GM12878 (cell line): ENCODE results near the gene TSTD2. TPM values are rescaled to one million over a fixed set of nuclear protein-coding genes. Genes with fewer than 3 reads are reported as not detected.

Experiments used
- ATAC-seq: fragments of 200-7000 bp; cut with Tn5 transposase; 3 replicates; pipeline ENCODE4 v1.9.1; 2020; ENCODE audit warnings: mild to moderate bottlenecking, moderate library complexity
- BruUV-seq: library from RNA; stranded (reverse); fragments of 400-500 nt; replicated peaks from 2 replicates; lab custom pipeline; 2021; lab: Mats Ljungman, UMichigan
- CTCF ChIA-PET: fragments of 300-600 bp; sonication (Branson Sonifier 250); formaldehyde crosslinking; extraction: SDS; loops from one replicate; lab custom pipeline; 2021; ENCODE audit warnings: inconsistent platforms; lab: Yijun Ruan, JAX
- POLR2A ChIA-PET: fragments of 350-600 bp; formaldehyde crosslinking; extraction: SDS; loops from one replicate; lab custom pipeline; 2021; ENCODE audit warnings: inconsistent platforms; lab: Charles Lee
- RAD21 ChIA-PET: fragments of 300-600 bp; sonication (Branson Sonifier 250); formaldehyde crosslinking; loops from one replicate; lab custom pipeline; 2023; ENCODE audit warnings: antibody characterized with exemption; ENCODE audit not compliant: unreplicated experiment; lab: Charles Lee
- SMC1A ChIA-PET: fragments of 300-600 bp; sonication (Branson Sonifier 250); formaldehyde crosslinking; loops from one replicate; lab custom pipeline; 2023; ENCODE audit not compliant: unreplicated experiment, uncharacterized antibody; lab: Charles Lee
- DNase-seq: peaks from one replicate; pipeline ENCODE4 v3.0.0-alpha.2; 2011; ENCODE audit warnings: low read depth, low spot score
- FAIRE-seq: peaks from 3 replicates; lab custom pipeline; 2011; peaks lifted over from hg19 to GRCh38; lab: Jason Lieb, UNC
- H2AFZ ChIP-seq: 2 replicates; pipeline ENCODE4 v1.6.0; 2011; ENCODE audit warnings: low read depth, low read length, control low read depth; ENCODE audit not compliant: control insufficient read depth
- H3K27ac ChIP-seq: 2 replicates; pipeline ENCODE4 v1.5.1; 2011; ENCODE audit warnings: control low read depth; ENCODE audit not compliant: control insufficient read depth, insufficient read depth
- H3K27me3 ChIP-seq, 2 experiments: replicated peaks in 1 of 2; 2 replicates each; pipeline versions ENCODE4 v1.6.0 to v1.6.1; 2011; ENCODE audit warnings: low read length in 1 of 2; ENCODE audit not compliant: control insufficient read depth in 2 of 2, insufficient read depth in 2 of 2
- H3K36me3 ChIP-seq, 2 experiments: 2 replicates each; pipeline ENCODE4 v1.5.1; 2011; ENCODE audit warnings: low read length in 1 of 2; ENCODE audit not compliant: control insufficient read depth in 2 of 2, insufficient read depth in 2 of 2
- H3K4me1 ChIP-seq: 2 replicates; pipeline ENCODE4 v1.6.1; 2011; ENCODE audit warnings: mild to moderate bottlenecking, low read length, moderate library complexity, mixed read lengths; ENCODE audit not compliant: control insufficient read depth, insufficient read depth
- H3K4me2 ChIP-seq: 2 replicates; pipeline ENCODE4 v1.6.0; 2011; ENCODE audit warnings: control low read depth; ENCODE audit not compliant: control insufficient read depth, insufficient read depth
- H3K4me3 ChIP-seq: fragments of 200-600 bp; sonication (generic); 2 replicates; pipeline ENCODE4 v1.5.1; 2016
- H3K79me2 ChIP-seq: 2 replicates; pipeline ENCODE4 v1.6.0; 2011; ENCODE audit warnings: low read length; ENCODE audit not compliant: control insufficient read depth, insufficient read depth
- H3K9ac ChIP-seq: 2 replicates; pipeline ENCODE4 v1.8.0; 2011; ENCODE audit warnings: low read length, control low read depth, mixed read lengths; ENCODE audit not compliant: control insufficient read depth, insufficient read depth
- H3K9me3 ChIP-seq: replicated peaks from 3 replicates; pipeline ENCODE4 v1.5.1; 2011; ENCODE audit warnings: mild to moderate bottlenecking, low read length; ENCODE audit not compliant: control insufficient read depth, insufficient read depth
- H4K20me1 ChIP-seq: 2 replicates; pipeline ENCODE4 v1.6.0; 2011; ENCODE audit not compliant: control insufficient read depth, insufficient read depth
- BCL11A ChIP-seq: IDR thresholded peaks from 2 replicates; pipeline ENCODE4 v1.6.1; 2011; ENCODE audit warnings: low read depth, low read length
- JUNB ChIP-seq: IDR thresholded peaks from 2 replicates; pipeline ENCODE4 v1.6.1; 2016; ENCODE audit warnings: antibody characterized with exemption, mild to moderate bottlenecking
- KDM1A ChIP-seq: fragments of 200-600 bp; sonication (generic); IDR thresholded peaks from 2 replicates; pipeline ENCODE4 v1.6.1; 2016; ENCODE audit warnings: borderline replicate concordance
- MAX ChIP-seq: IDR thresholded peaks from 2 replicates; pipeline ENCODE4 v1.6.1; 2012; ENCODE audit warnings: low read depth, low read length, improper control_type of control experiment
- MEF2A ChIP-seq: IDR thresholded peaks from 2 replicates; pipeline ENCODE4 v1.6.1; 2011; ENCODE audit warnings: low read depth, mild to moderate bottlenecking, low read length, moderate library complexity; ENCODE audit not compliant: insufficient read depth
- POLR2A ChIP-seq: IDR thresholded peaks from 2 replicates; pipeline ENCODE4 v1.6.1; 2011; ENCODE audit warnings: low read depth, mild to moderate bottlenecking, low read length
- POU2F2 ChIP-seq: IDR thresholded peaks from 3 replicates; pipeline ENCODE4 v1.6.1; 2011; ENCODE audit warnings: low read depth, mild to moderate bottlenecking, low read length, borderline replicate concordance
- RUNX3 ChIP-seq: IDR thresholded peaks from 2 replicates; pipeline ENCODE4 v1.6.1; 2012; ENCODE audit warnings: low read length, inconsistent platforms
- SRF ChIP-seq, 2 experiments: IDR thresholded peaks; 2 replicates each; pipeline ENCODE4 v1.6.1; 2011; ENCODE audit warnings: low read depth in 2 of 2, low read length in 2 of 2, mild to moderate bottlenecking in 1 of 2, moderate library complexity in 1 of 2
- USF1 ChIP-seq: IDR thresholded peaks from 2 replicates; pipeline ENCODE4 v1.6.1; 2011; ENCODE audit warnings: borderline replicate concordance, low read depth, mild to moderate bottlenecking, moderate library complexity, mixed read lengths, low read length; ENCODE audit not compliant: insufficient read depth; ENCODE audit errors: extremely low read length
- ZNF687 ChIP-seq: fragments of 450-650 bp; IDR thresholded peaks from 2 replicates; pipeline ENCODE4 v1.6.1; 2017; ENCODE audit warnings: mild to moderate bottlenecking, moderate library complexity
- WGBS: methylation state at CpG from one replicate; pipeline ENCODE4 v1.1.6; 2016; ENCODE audit warnings: low lambda C conversion rate; ENCODE audit not compliant: insufficient replicate concordance, insufficient coverage; ENCODE audit errors: missing lambda C conversion rate; 5-methylcytosine and 5-hydroxymethylcytosine counted together
- in situ Hi-C: fragments of 300-500 bp; cut with MboI; formaldehyde crosslinking; loops from 9 replicates; pipeline ENCODE4 v1.14.3; 2018; ENCODE audit warnings: mixed read lengths
- intact Hi-C: fragments of 100-400 bp; cut with micrococcal nuclease; formaldehyde crosslinking; loops from one replicate; pipeline ENCODE4 v1.14.2; 2022; ENCODE audit not compliant: unreplicated experiment
- polyA plus RNA-seq, 11 experiments: library from polyadenylated mRNA; depleted of rRNA in 4 of 11; unstranded in 6 of 11; stranded (reverse) in 5 of 11; fragments of >200 nt; fragmentation: Nextera tagmentation in 4 of 11; fragmentation: Illumina TruSeq in 1 of 11; extraction: Ambion mirVana in 4 of 11; extraction: Trizol in 1 of 11; gene quantifications; 1 replicate in 1 of 11; 2 replicates in 10 of 11; pipeline versions ENCODE4 v1.2.1 to v1.2.3, GENCODE V29; 2011 to 2016; ENCODE audit warnings: inconsistent platforms in 2 of 11, missing spikeins in 2 of 11, low read depth in 1 of 11
- total RNA-seq, 4 experiments: library from RNA; depleted of rRNA in 3 of 4; stranded (reverse); fragments of >200 nt in 3 of 4; fragmentation: Illumina TruSeq in 1 of 4; extraction: Trizol in 1 of 4; gene quantifications; 2 replicates each; pipeline versions ENCODE4 v1.2.1 to v1.2.3, GENCODE V29; 2013 to 2021
- TF ChIP-seq, protein P1 (sequence below): fragments of 450-650 bp; formaldehyde crosslinking; IDR thresholded peaks from 2 replicates; pipeline ENCODE4 v1.4.0; 2020; ENCODE audit warnings: mild to moderate bottlenecking, moderate library complexity
- TF ChIP-seq, protein P2 (sequence below): fragments of 450-650 bp; IDR thresholded peaks from 2 replicates; pipeline ENCODE4 v1.6.1; 2017; ENCODE audit warnings: borderline replicate concordance

TSTD2 gene
- total and polyA plus RNA-seq, 10 of the 15 experiments (the other 5 are each of a cell fraction or from before 2014, with no cell fraction given) = 5.0 to 30.6 (median 14.1) TPM

DNA sequence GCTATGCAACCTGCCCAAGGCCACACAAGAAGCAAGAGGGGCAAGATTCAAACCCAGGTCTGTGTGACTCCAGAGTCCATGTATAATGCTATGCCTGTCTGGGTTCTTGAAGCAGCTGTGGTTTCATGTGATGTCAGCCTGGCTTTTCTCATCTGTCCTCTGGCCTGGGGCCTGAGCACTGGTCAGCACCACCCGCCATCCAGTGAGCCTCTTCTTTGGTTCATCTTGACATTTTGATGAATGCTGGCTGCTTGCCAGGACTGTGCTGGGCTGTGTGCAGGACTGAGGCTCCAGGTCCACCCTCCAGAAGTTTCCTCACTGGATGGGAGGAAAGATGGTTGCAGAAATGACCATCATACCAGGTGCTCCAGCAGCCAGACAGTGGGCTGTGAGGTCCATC is 61.5 kb downstream of the TSTD2 start (continued):
- TF ChIP-seq SRF (IDR thresholded peaks at IDR 0.05; ENCODE audit: low read depth in 2 of 2, low read length in 2 of 2) (no peak), RUNX3 (no peak)

- no TSS peak for BruUV-seq
- intact Hi-C loops = no loop called here
- no peak for FAIRE-seq
- TF ChIP-seq MEF2A (no peak), BCL11A (no peak), POLR2A (no peak), JUNB (no peak), USF1 (no peak), POU2F2 (no peak), KDM1A (no peak), ZNF687 (no peak), MAX (no peak)
- TF ChIP-seq, protein P1, sequence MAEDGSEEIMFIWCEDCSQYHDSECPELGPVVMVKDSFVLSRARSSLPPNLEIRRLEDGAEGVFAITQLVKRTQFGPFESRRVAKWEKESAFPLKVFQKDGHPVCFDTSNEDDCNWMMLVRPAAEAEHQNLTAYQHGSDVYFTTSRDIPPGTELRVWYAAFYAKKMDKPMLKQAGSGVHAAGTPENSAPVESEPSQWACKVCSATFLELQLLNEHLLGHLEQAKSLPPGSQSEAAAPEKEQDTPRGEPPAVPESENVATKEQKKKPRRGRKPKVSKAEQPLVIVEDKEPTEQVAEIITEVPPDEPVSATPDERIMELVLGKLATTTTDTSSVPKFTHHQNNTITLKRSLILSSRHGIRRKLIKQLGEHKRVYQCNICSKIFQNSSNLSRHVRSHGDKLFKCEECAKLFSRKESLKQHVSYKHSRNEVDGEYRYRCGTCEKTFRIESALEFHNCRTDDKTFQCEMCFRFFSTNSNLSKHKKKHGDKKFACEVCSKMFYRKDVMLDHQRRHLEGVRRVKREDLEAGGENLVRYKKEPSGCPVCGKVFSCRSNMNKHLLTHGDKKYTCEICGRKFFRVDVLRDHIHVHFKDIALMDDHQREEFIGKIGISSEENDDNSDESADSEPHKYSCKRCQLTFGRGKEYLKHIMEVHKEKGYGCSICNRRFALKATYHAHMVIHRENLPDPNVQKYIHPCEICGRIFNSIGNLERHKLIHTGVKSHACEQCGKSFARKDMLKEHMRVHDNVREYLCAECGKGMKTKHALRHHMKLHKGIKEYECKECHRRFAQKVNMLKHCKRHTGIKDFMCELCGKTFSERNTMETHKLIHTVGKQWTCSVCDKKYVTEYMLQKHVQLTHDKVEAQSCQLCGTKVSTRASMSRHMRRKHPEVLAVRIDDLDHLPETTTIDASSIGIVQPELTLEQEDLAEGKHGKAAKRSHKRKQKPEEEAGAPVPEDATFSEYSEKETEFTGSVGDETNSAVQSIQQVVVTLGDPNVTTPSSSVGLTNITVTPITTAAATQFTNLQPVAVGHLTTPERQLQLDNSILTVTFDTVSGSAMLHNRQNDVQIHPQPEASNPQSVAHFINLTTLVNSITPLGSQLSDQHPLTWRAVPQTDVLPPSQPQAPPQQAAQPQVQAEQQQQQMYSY (CRISPR knock-in tag) = no peak
- TF ChIP-seq, protein P2, sequence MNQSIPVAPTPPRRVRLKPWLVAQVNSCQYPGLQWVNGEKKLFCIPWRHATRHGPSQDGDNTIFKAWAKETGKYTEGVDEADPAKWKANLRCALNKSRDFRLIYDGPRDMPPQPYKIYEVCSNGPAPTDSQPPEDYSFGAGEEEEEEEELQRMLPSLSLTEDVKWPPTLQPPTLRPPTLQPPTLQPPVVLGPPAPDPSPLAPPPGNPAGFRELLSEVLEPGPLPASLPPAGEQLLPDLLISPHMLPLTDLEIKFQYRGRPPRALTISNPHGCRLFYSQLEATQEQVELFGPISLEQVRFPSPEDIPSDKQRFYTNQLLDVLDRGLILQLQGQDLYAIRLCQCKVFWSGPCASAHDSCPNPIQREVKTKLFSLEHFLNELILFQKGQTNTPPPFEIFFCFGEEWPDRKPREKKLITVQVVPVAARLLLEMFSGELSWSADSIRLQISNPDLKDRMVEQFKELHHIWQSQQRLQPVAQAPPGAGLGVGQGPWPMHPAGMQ = no peak
Observed at GRCh38 chr9:97570899-97571298, 62.3 kb downstream of the TSTD2 start.

More at GRCh38 chr9:97570899-97571298, 62.3 kb downstream of the TSTD2 start:
- POLR2A ChIA-PET = no interaction called here
- Histone ChIP-seq H3K4me3 (no peak overlapping the region), H3K9me3 (no peaks in the 10 kb centered on the region; the same call in 2 of the 3 replicates), H3K4me1 (no peaks in the 10 kb centered on the region), H2AFZ (no peak overlapping the region), H4K20me1 (no peaks in the 10 kb centered on the region), H3K27me3 (no peaks in the 10 kb centered on the region), H3K9ac (no peak overlapping the region), H3K27ac (no peak overlapping the region), H3K4me2 (no peak overlapping the region), H3K36me3 (peaks cover 8 to 14% of the 10 kb centered on the region in 2 experiments; a peak in 3 of 4 replicates), H3K79me2 (no peaks in the 10 kb centered on the region)
- ATAC-seq = no peak
- RAD21 ChIA-PET = interaction anchor here (2.1 kb wide), 1 partner anchor 28 kb away, joined by 7 read pairs; no protein-coding TSS in a partner anchor
- SMC1A ChIA-PET = interaction anchor here (1.1 kb wide), 3 partner anchors 12 to 65 kb away, joined by 3 read pairs; no protein-coding TSS in a partner anchor
- no peak for DNase-seq
- CTCF ChIA-PET = interaction anchor here (1.1 to 1.2 kb wide), 2 partner anchors 101 kb away, joined by 3 to 4 read pairs; no protein-coding TSS in a partner anchor
- in situ Hi-C loops = no loop called here
- 81% methylated on average over 6 of the region's 6 CpGs for WGBS
